Upper lobe of left lung (tissue), 4 donors: Measurements from ENCODE around the gene CTXN3.

Experiments used
- CTCF ChIP-seq, 6 experiments: fragments of 450-650 bp in 4 of 6; fragments of 200-600 bp in 2 of 6; sonication (generic) in 2 of 6; IDR thresholded peaks; one replicate each; pipeline ENCODE4 v1.5.1; 2016 to 2019; ENCODE audit warnings: antibody characterized with exemption in 6 of 6
- EP300 ChIP-seq, 4 donors: sonication (generic); formaldehyde crosslinking; IDR thresholded peaks; one replicate each; pipeline ENCODE4 v1.5.1; 2017; ENCODE audit warnings: antibody characterized with exemption in 4 of 4, control low read depth in 2 of 4
- POLR2A ChIP-seq, 4 donors: fragments of 450-650 bp; IDR thresholded peaks; one replicate each; pipeline ENCODE4 v1.5.1; 2016 to 2017; ENCODE audit warnings: antibody characterized with exemption in 4 of 4, mild to moderate bottlenecking in 2 of 4
- POLR2AphosphoS5 ChIP-seq, 2 donors: sonication (generic); formaldehyde crosslinking; IDR thresholded peaks; one replicate each; pipeline ENCODE4 v1.5.1; 2017; ENCODE audit warnings: antibody characterized with exemption in 2 of 2

DNA sequence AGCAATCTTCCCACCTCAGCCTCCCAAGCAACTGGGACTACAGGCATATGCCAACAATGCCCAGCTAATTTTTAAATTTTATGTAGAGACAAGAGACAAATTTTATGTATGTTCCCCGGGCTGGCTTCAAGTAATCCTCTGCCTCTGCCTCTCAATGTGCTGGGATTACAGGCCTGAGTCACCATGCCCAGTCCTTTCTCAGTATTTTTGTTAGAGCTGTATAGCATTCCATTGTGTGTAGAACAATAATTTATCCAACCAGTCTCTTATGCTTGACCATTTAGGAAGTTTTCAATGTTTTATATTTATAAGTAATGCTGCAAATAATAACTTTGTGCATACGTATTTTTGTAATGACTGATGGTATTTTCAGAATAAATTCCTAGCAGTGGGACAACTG, 38.9 kb upstream of the CTXN3 start:
- no peak for TF ChIP-seq CTCF (IDR thresholded peaks at IDR 0.05)
- no peak for TF ChIP-seq POLR2A (IDR thresholded peaks at IDR 0.05)
- TF ChIP-seq POLR2AphosphoS5 (IDR thresholded peaks at IDR 0.05): no peak
- no peak for TF ChIP-seq EP300 (IDR thresholded peaks at IDR 0.05)
